Cardiac fibroblast (primary cell): ENCODE measurements around the gene TNNT3.

Experiments
- DNase-seq, 2 donors: peaks; one replicate each; pipeline versions ENCODE4 v3.0.0 to v3.0.0-alpha.2; 2010; ENCODE audit warnings: low read depth in 2 of 2
- H3K4me3 ChIP-seq, 2 donors: replicated peaks in 1 of 2; 1 replicate in 1 of 2; 2 replicates in 1 of 2; pipeline ENCODE4 v1.5.1; 2011; ENCODE audit warnings: low read depth in 2 of 2, low read length in 2 of 2, mild to moderate bottlenecking in 2 of 2, moderate library complexity in 1 of 2
- TF ChIP-seq, protein P1 (sequence below): IDR thresholded peaks from one replicate; pipeline ENCODE4 v1.5.1; 2011; ENCODE audit warnings: low read depth, mild to moderate bottlenecking, low read length, inconsistent platforms

Gene TNNT3

DNA sequence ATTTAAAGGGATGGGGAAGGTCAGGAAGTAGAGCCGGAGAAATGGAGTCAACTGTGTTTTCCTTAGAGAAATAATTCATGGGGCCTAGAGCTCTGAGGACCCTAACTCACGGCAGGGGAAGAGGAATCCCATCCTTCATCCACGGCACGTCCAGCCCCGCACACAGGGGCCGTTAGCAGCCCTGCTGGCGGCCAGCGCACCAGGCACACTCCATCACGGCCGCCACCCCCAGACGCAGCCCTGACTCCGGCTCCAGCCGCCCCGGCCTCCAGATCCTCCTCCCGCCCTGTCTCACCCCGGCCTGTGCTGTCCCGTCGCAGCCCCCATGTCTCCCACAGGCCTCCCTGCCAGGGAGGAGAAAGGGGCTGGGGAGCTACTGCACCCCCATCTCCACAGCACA is 38.9 kb downstream of the TNNT3 start:
- TF ChIP-seq, protein P1, sequence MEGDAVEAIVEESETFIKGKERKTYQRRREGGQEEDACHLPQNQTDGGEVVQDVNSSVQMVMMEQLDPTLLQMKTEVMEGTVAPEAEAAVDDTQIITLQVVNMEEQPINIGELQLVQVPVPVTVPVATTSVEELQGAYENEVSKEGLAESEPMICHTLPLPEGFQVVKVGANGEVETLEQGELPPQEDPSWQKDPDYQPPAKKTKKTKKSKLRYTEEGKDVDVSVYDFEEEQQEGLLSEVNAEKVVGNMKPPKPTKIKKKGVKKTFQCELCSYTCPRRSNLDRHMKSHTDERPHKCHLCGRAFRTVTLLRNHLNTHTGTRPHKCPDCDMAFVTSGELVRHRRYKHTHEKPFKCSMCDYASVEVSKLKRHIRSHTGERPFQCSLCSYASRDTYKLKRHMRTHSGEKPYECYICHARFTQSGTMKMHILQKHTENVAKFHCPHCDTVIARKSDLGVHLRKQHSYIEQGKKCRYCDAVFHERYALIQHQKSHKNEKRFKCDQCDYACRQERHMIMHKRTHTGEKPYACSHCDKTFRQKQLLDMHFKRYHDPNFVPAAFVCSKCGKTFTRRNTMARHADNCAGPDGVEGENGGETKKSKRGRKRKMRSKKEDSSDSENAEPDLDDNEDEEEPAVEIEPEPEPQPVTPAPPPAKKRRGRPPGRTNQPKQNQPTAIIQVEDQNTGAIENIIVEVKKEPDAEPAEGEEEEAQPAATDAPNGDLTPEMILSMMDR: no peak
- H3K4me3 ChIP-seq: no peak overlapping the region
- DNase-seq: no peak

DNA sequence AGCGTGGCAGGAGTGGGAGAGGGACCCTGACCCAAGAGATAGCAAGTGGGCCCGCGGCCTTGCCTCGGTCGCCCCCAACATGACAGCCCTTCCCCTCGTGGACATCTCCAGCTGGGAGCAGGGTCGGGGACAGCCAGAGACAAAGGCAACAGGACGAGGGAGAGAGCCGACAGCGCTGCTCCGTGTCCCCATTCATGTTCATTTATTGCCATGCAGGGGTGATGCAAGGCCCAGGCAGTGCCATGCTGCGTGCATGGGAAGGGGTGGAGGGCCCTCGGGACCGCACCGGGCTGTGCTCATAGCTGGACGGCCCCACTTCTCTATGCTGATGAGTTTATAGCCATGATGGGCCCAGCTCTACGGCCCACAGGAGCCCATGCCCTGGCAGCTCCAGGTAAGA is 40.3 kb downstream of the TNNT3 start:
- DNase-seq: no peak
- no peak overlapping the region for H3K4me3 ChIP-seq
- TF ChIP-seq, protein P1: no peak

- TF ChIP-seq, protein P1: no peak
- H3K4me3 ChIP-seq: no peak overlapping the region
- no peak for DNase-seq
Observed at GRCh38 chr11:1963864-1964263, 44.4 kb downstream of the TNNT3 start.

- DNase-seq: no peak
- TF ChIP-seq, protein P1: no peak
- H3K4me3 ChIP-seq: no peak overlapping the region
Observed at GRCh38 chr11:1964348-1964747, 44.8 kb downstream of the TNNT3 start.

DNA sequence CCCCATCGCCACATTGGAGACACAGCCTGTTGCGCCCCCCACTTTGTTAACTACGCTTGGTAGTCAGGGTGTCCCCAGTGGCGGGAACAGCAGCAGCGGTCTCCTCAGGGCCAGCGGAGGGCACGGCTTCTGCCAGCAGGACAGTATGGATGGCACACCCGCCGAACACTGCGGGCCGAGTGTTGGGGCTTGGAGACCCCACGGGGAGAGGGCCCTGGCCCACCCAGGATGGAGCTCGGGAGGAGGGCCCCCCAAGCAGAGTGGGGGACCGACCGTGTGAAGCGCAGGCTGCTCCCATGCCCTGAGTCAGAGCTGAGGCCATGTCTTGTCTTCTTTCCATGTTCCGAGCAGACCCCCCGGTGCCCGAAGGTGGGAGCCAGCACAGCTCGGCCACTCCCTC is 45.5 kb downstream of the TNNT3 start:
- TF ChIP-seq, protein P1: no peak
- no peak overlapping the region for H3K4me3 ChIP-seq
- DNase-seq: no peak

GRCh38 chr11:1966531-1966930 is 47.0 kb downstream of the TNNT3 start:
- no peak overlapping the region for H3K4me3 ChIP-seq
- DNase-seq: no peak
- TF ChIP-seq, protein P1: no peak

- no peak overlapping the region for H3K4me3 ChIP-seq
- no peak for DNase-seq
- TF ChIP-seq, protein P1: no peak
Observed at GRCh38 chr11:1967641-1968225, 48.2 kb downstream of the TNNT3 start.
